ENCODE measurements around the gene ADGRA3.

DNA sequence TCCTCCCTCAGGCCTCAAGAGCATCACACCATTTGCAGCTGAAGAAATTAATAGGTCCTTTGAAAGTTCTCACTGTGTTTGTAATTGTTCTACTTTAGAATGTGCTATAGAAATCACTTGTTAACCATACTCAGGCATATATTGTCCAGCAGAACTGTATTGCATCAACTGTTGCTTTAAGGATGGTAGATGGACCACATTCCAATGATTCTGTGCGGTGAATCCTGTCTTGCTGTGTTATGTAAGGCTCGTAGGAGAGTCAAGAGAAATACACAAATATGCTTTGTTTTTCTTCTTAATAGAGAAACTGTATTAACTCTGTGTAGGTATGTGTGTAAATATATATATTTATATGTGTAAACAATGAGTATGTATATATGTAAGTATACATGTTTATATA, 6.3 kb upstream of the ADGRA3 start:
- TF ChIP-seq, protein P1, sequence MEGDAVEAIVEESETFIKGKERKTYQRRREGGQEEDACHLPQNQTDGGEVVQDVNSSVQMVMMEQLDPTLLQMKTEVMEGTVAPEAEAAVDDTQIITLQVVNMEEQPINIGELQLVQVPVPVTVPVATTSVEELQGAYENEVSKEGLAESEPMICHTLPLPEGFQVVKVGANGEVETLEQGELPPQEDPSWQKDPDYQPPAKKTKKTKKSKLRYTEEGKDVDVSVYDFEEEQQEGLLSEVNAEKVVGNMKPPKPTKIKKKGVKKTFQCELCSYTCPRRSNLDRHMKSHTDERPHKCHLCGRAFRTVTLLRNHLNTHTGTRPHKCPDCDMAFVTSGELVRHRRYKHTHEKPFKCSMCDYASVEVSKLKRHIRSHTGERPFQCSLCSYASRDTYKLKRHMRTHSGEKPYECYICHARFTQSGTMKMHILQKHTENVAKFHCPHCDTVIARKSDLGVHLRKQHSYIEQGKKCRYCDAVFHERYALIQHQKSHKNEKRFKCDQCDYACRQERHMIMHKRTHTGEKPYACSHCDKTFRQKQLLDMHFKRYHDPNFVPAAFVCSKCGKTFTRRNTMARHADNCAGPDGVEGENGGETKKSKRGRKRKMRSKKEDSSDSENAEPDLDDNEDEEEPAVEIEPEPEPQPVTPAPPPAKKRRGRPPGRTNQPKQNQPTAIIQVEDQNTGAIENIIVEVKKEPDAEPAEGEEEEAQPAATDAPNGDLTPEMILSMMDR (IDR thresholded peaks at IDR 0.05): no peak
- no peak for TF ChIP-seq POLR2A (IDR thresholded peaks at IDR 0.05)
